GM12891 (cell line): ENCODE results near the gene RNASE7.

Experiments
- POLR2A ChIP-seq: IDR thresholded peaks from 2 replicates; pipeline ENCODE4 v1.6.1; 2011; ENCODE audit warnings: low read depth, low read length, control low read depth
- POLR2AphosphoS5 ChIP-seq: IDR thresholded peaks from 2 replicates; pipeline ENCODE4 v1.6.1; 2011; ENCODE audit warnings: low read depth, low read length, control low read depth
- SPI1 ChIP-seq: IDR thresholded peaks from 2 replicates; pipeline ENCODE4 v1.6.1; 2011; ENCODE audit warnings: low read depth, low read length, control low read depth
- TAF1 ChIP-seq: IDR thresholded peaks from 2 replicates; pipeline ENCODE4 v1.6.1; 2011; ENCODE audit warnings: low read depth, low read length, control low read depth

- TF ChIP-seq TAF1: no peak
- no peak for TF ChIP-seq POLR2A
- no peak for TF ChIP-seq SPI1
- no peak for TF ChIP-seq POLR2AphosphoS5
Observed at GRCh38 chr14:21036751-21037150, 5.4 kb upstream of the RNASE7 start.
